GM12878 (cell line): Measurements from ENCODE around the gene DAPK2.

Experiments used
- ASH2L ChIP-seq: fragments of 300-600, 200-600 bp; sonication (generic); IDR thresholded peaks from 2 replicates; pipeline ENCODE4 v1.6.1; 2017; ENCODE audit warnings: low read depth, mild to moderate bottlenecking, borderline replicate concordance
- CEBPB ChIP-seq, 2 experiments: fragments of 150-350 bp in 1 of 2; IDR thresholded peaks; 2 replicates each; pipeline ENCODE4 v1.6.1; 2012 to 2014; ENCODE audit warnings: low read depth in 2 of 2, low read length in 2 of 2, borderline replicate concordance in 1 of 2, inconsistent platforms in 1 of 2
- EZH2 ChIP-seq: IDR thresholded peaks from 2 replicates; pipeline ENCODE4 v1.6.1; 2012; ENCODE audit warnings: low read depth, mild to moderate bottlenecking, control low read depth, inconsistent platforms, low read length, borderline replicate concordance; ENCODE audit not compliant: control insufficient read depth
- NFYB ChIP-seq: IDR thresholded peaks from 2 replicates; pipeline ENCODE4 v1.6.1; 2011; ENCODE audit warnings: low read depth, mild to moderate bottlenecking, low read length, improper control_type of control experiment, moderate library complexity; ENCODE audit not compliant: insufficient read depth
- POU2F2 ChIP-seq: IDR thresholded peaks from 3 replicates; pipeline ENCODE4 v1.6.1; 2011; ENCODE audit warnings: low read depth, mild to moderate bottlenecking, low read length, borderline replicate concordance
- SIX5 ChIP-seq: IDR thresholded peaks from 2 replicates; pipeline ENCODE4 v1.6.1; 2011; ENCODE audit warnings: mild to moderate bottlenecking, low read depth, low read length, moderate library complexity; ENCODE audit not compliant: severe bottlenecking
- SP1 ChIP-seq: IDR thresholded peaks from one replicate; pipeline ENCODE4 v1.6.1; 2011; ENCODE audit warnings: low read depth, low read length
- STAT1 ChIP-seq: fragments of 450-650 bp; conservative IDR thresholded peaks from 2 replicates; pipeline ENCODE4 v1.6.1; 2014; ENCODE audit warnings: antibody characterized with exemption, mild to moderate bottlenecking
- TCF7 ChIP-seq: IDR thresholded peaks from 2 replicates; pipeline ENCODE4 v1.6.1; 2014; ENCODE audit warnings: antibody characterized with exemption, borderline replicate concordance
- ZNF274 ChIP-seq: IDR thresholded peaks from one replicate; pipeline ENCODE4 v1.8.0; 2011; ENCODE audit not compliant: insufficient read length, insufficient read depth
- TF ChIP-seq, protein P1 (sequence below): fragments of 450-650 bp; IDR thresholded peaks from 2 replicates; pipeline ENCODE4 v1.6.1; 2017; ENCODE audit warnings: low read depth, mild to moderate bottlenecking, moderate library complexity
- TF ChIP-seq, protein P2 (sequence below), 3 experiments: IDR thresholded peaks in 2 of 3; conservative IDR thresholded peaks in 1 of 3; 2 replicates each; pipeline ENCODE4 v1.5.1; 2011; ENCODE audit warnings: low read depth in 3 of 3, low read length in 3 of 3, mild to moderate bottlenecking in 3 of 3, control low read depth in 2 of 3, moderate library complexity in 2 of 3, inconsistent platforms in 1 of 3, mixed read lengths in 1 of 3; ENCODE audit not compliant: control insufficient read depth in 2 of 3, insufficient read depth in 1 of 3; ENCODE audit errors: extremely low read depth in 1 of 3

DNA sequence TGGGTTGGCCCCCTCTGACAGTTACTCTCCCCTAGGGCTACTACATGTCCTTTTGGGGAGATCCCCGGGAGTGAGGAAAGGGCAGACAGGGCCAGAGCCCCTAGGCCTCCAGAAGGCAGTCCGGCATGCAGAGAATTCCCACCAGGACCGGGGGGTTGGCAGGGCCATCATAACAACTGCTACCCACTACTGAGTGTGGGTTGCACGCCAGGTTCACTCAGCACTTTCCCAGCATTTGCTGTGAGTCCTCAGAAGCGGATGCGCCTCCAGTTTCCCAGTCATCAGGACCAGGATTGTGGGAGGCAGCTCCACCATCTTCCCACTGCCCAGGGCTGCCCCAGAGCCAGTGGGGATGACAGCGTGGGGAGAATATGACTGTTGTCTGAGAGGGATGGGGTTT, 161.3 kb downstream of the DAPK2 start:
- TF ChIP-seq, protein P1, sequence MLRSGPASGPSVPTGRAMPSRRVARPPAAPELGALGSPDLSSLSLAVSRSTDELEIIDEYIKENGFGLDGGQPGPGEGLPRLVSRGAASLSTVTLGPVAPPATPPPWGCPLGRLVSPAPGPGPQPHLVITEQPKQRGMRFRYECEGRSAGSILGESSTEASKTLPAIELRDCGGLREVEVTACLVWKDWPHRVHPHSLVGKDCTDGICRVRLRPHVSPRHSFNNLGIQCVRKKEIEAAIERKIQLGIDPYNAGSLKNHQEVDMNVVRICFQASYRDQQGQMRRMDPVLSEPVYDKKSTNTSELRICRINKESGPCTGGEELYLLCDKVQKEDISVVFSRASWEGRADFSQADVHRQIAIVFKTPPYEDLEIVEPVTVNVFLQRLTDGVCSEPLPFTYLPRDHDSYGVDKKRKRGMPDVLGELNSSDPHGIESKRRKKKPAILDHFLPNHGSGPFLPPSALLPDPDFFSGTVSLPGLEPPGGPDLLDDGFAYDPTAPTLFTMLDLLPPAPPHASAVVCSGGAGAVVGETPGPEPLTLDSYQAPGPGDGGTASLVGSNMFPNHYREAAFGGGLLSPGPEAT: no peak
- TF ChIP-seq, protein P2, sequence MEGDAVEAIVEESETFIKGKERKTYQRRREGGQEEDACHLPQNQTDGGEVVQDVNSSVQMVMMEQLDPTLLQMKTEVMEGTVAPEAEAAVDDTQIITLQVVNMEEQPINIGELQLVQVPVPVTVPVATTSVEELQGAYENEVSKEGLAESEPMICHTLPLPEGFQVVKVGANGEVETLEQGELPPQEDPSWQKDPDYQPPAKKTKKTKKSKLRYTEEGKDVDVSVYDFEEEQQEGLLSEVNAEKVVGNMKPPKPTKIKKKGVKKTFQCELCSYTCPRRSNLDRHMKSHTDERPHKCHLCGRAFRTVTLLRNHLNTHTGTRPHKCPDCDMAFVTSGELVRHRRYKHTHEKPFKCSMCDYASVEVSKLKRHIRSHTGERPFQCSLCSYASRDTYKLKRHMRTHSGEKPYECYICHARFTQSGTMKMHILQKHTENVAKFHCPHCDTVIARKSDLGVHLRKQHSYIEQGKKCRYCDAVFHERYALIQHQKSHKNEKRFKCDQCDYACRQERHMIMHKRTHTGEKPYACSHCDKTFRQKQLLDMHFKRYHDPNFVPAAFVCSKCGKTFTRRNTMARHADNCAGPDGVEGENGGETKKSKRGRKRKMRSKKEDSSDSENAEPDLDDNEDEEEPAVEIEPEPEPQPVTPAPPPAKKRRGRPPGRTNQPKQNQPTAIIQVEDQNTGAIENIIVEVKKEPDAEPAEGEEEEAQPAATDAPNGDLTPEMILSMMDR (IDR thresholded peaks at IDR 0.05 in 2 of 3, conservative IDR thresholded peaks at IDR 0.05 in 1 of 3; ENCODE audit: control insufficient read depth in 2 of 3, extremely low read depth in 1 of 3, insufficient read depth in 1 of 3, low read depth in 3 of 3, low read length in 3 of 3): no peak
- TF ChIP-seq SIX5 (no peak), POU2F2 (no peak), ZNF274 (no peak), EZH2 (no peak), SP1 (no peak), CEBPB (IDR thresholded peaks at IDR 0.05; ENCODE audit: borderline replicate concordance in 1 of 2, low read depth in 2 of 2, low read length in 2 of 2) (no peak), STAT1 (no peak), ASH2L (no peak), TCF7 (no peak), NFYB (no peak)
